OCI-M2 (cell line): ENCODE results near the gene C1R.

Experiments used
- DNase-seq: peaks from one replicate; lab custom pipeline; 2025; ENCODE audit not compliant: unreplicated experiment; lab: John Stamatoyannopoulos, UW

C1R gene

GRCh38 chr12:7092229-7092985 lies at the start of gene C1R:
Gene C1R, minus strand, starts transcription at chr12:7092445. Its CDS starts 57 bp downstream, at chr12:7092388.
- DNase-seq: no peak

- no peak for DNase-seq
Measured at GRCh38 chr12:7141351-7142005, 49.2 kb upstream of the C1R start.

- DNase-seq: no peak
Measured at GRCh38 chr12:7139200-7139599, 47.0 kb upstream of the C1R start.

- no peak for DNase-seq
Measured at GRCh38 chr12:7137908-7138307, 45.7 kb upstream of the C1R start.

GRCh38 chr12:7136676-7137075 lies 44.4 kb upstream of the C1R start:
- DNase-seq: no peak

- DNase-seq: no peak
Measured at GRCh38 chr12:7136071-7136470, 43.8 kb upstream of the C1R start.

- no peak for DNase-seq
Measured at GRCh38 chr12:7134396-7135166, 42.3 kb upstream of the C1R start.

- no peak for DNase-seq
Measured at GRCh38 chr12:7131502-7131866, 39.2 kb upstream of the C1R start.

GRCh38 chr12:7130701-7131501 lies 38.7 kb upstream of the C1R start:
- DNase-seq: no peak

GRCh38 chr12:7129872-7130691 lies 37.8 kb upstream of the C1R start, which contains the start of gene CLSTN3:
Gene CLSTN3, plus strand, starts transcription at chr12:7130371. Its CDS starts 278 bp downstream, at chr12:7130649.
- no peak for DNase-seq

- no peak for DNase-seq
Measured at GRCh38 chr12:7129287-7129871, 37.1 kb upstream of the C1R start.

GRCh38 chr12:7128681-7129286 lies 36.5 kb upstream of the C1R start, which contains the start of gene RBP5:
Gene RBP5, minus strand, starts transcription at chr12:7128889. Its CDS starts 114 bp downstream, at chr12:7128775.
- no peak for DNase-seq

- no peak for DNase-seq
Measured at GRCh38 chr12:7127916-7128626, 35.8 kb upstream of the C1R start.

- no peak for DNase-seq
Measured at GRCh38 chr12:7125632-7126227, 33.5 kb upstream of the C1R start.

GRCh38 chr12:7123806-7124522 lies 31.7 kb upstream of the C1R start:
- no peak for DNase-seq

- DNase-seq: no peak
Measured at GRCh38 chr12:7122811-7123769, 30.8 kb upstream of the C1R start.
